GM12864 (cell line): Measurements from ENCODE around the gene CUBN.

Experiments
- DNase-seq: peaks from one replicate; pipeline ENCODE4 v3.0.0-alpha.2; 2011; ENCODE audit warnings: low read depth
- H3K4me3 ChIP-seq: 2 replicates; pipeline ENCODE4 v1.5.1; 2011; ENCODE audit warnings: mild to moderate bottlenecking, low read depth, low read length, control low read depth
- CTCF ChIP-seq: IDR thresholded peaks from 2 replicates; pipeline ENCODE4 v1.5.1; 2011; ENCODE audit warnings: low read depth, mild to moderate bottlenecking, moderate library complexity, low read length, control low read depth, inconsistent platforms; ENCODE audit errors: missing control alignments

CUBN gene

GRCh38 chr10:17076626-17077345 lies 52.8 kb downstream of the CUBN start:
- no peak for TF ChIP-seq CTCF
- no peak overlapping the region for H3K4me3 ChIP-seq
- DNase-seq: no peak

GRCh38 chr10:17075533-17076359 lies 53.9 kb downstream of the CUBN start:
- no peak overlapping the region for H3K4me3 ChIP-seq
- TF ChIP-seq CTCF: no peak
- no peak for DNase-seq

GRCh38 chr10:17074541-17074847 lies 55.1 kb downstream of the CUBN start:
- no peak for TF ChIP-seq CTCF
- H3K4me3 ChIP-seq: no peak overlapping the region
- no peak for DNase-seq

GRCh38 chr10:17073725-17074540 lies 55.7 kb downstream of the CUBN start:
- DNase-seq: no peak
- no peak overlapping the region for H3K4me3 ChIP-seq
- no peak for TF ChIP-seq CTCF

- TF ChIP-seq CTCF: no peak
- DNase-seq: no peak
- H3K4me3 ChIP-seq: no peak overlapping the region
Observed at GRCh38 chr10:17068953-17069352, 60.7 kb downstream of the CUBN start.

- TF ChIP-seq CTCF: no peak
- no peak for DNase-seq
- no peak overlapping the region for H3K4me3 ChIP-seq
Observed at GRCh38 chr10:17067376-17068264, 62.0 kb downstream of the CUBN start.
